HG03159 (cell line): ENCODE results near the gene TNRC6C.

Experiments
- ATAC-seq: cut with Tn5 transposase; IDR thresholded peaks from one replicate; pipeline ENCODE4 v1.9.1; 2021; ENCODE audit warnings: mild to moderate bottlenecking, moderate library complexity; ENCODE audit not compliant: unreplicated experiment

Gene TNRC6C

GRCh38 chr17:77957857-77958715, at the start of gene TNRC6C:
TSS of gene TNRC6C (plus strand) at chr17:77958703. CDS start at chr17:78004207, 45,504 bp downstream.
- peak; percentile 85 for ATAC-seq

- ATAC-seq = no peak
These were observed 49.3 kb upstream of the TNRC6C start for GRCh38 chr17:77909236-77909635.

GRCh38 chr17:77909816-77910215, 48.7 kb upstream of the TNRC6C start:
- no peak for ATAC-seq

GRCh38 chr17:77914385-77915254, 43.9 kb upstream of the TNRC6C start:
- ATAC-seq = no peak

- ATAC-seq = no peak
These were observed 42.9 kb upstream of the TNRC6C start for GRCh38 chr17:77915594-77916021.

GRCh38 chr17:77916264-77916663, 42.2 kb upstream of the TNRC6C start:
- no peak for ATAC-seq

GRCh38 chr17:77916703-77917481, 41.6 kb upstream of the TNRC6C start:
- ATAC-seq = no peak

- ATAC-seq = no peak
These were observed 39.2 kb upstream of the TNRC6C start for GRCh38 chr17:77919276-77919675.

GRCh38 chr17:77923135-77923534, 35.4 kb upstream of the TNRC6C start:
- no peak for ATAC-seq

GRCh38 chr17:77923776-77924513, 34.6 kb upstream of the TNRC6C start:
- no peak for ATAC-seq

- ATAC-seq = no peak
These were observed 33.7 kb upstream of the TNRC6C start for GRCh38 chr17:77924757-77925336.

GRCh38 chr17:77925831-77926543, 32.5 kb upstream of the TNRC6C start:
- no peak for ATAC-seq

GRCh38 chr17:77926981-77927380, 31.5 kb upstream of the TNRC6C start:
- ATAC-seq = no peak

- no peak for ATAC-seq
These were observed 30.6 kb upstream of the TNRC6C start for GRCh38 chr17:77927777-77928518.

GRCh38 chr17:77928519-77929179, 29.9 kb upstream of the TNRC6C start:
- ATAC-seq = no peak

GRCh38 chr17:77929180-77929564, 29.3 kb upstream of the TNRC6C start:
- ATAC-seq = no peak

GRCh38 chr17:77929871-77930436, 28.5 kb upstream of the TNRC6C start:
- no peak for ATAC-seq
